Smooth muscle cell of the pulmonary artery (primary cell): ENCODE measurements around the gene MCCD1. TPM values are rescaled to one million over a fixed set of nuclear protein-coding genes. Genes with fewer than 3 reads are reported as not detected.

Experiments
- total RNA-seq: library from RNA; depleted of rRNA; stranded (reverse); fragments of >200 nt; gene quantifications from 2 replicates; pipeline ENCODE4 v1.2.3, GENCODE V29; 2014

Gene MCCD1, protein sequence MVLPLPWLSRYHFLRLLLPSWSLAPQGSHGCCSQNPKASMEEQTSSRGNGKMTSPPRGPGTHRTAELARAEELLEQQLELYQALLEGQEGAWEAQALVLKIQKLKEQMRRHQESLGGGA
- not detected in 2 replicates for total RNA-seq

DNA sequence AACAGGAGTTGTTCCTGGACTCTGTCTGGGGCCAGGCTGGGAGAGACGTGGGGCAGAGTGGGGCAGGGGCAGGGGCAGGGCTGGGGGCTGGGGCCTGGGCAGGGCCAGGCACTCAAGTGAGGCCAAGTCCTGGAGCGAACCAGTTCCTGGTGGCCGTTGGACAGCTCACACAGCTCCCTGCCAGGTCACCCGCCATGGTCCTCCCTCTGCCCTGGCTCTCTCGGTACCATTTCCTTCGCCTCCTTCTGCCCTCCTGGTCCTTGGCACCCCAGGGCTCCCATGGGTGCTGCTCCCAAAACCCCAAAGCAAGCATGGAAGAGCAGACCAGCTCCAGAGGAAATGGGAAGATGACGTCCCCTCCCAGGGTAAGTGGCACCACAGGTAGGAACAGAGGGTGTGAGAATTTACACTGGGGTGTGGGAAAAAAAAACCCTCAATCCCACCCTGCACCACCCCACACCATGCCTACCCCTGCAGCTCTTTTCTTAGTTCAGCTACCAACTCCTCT is at the start of gene MCCD1:
Gene MCCD1, plus strand, starts transcription at position 142 of the 508 bp plus-strand sequence. Its CDS starts 53 bp downstream, at position 195.

DNA sequence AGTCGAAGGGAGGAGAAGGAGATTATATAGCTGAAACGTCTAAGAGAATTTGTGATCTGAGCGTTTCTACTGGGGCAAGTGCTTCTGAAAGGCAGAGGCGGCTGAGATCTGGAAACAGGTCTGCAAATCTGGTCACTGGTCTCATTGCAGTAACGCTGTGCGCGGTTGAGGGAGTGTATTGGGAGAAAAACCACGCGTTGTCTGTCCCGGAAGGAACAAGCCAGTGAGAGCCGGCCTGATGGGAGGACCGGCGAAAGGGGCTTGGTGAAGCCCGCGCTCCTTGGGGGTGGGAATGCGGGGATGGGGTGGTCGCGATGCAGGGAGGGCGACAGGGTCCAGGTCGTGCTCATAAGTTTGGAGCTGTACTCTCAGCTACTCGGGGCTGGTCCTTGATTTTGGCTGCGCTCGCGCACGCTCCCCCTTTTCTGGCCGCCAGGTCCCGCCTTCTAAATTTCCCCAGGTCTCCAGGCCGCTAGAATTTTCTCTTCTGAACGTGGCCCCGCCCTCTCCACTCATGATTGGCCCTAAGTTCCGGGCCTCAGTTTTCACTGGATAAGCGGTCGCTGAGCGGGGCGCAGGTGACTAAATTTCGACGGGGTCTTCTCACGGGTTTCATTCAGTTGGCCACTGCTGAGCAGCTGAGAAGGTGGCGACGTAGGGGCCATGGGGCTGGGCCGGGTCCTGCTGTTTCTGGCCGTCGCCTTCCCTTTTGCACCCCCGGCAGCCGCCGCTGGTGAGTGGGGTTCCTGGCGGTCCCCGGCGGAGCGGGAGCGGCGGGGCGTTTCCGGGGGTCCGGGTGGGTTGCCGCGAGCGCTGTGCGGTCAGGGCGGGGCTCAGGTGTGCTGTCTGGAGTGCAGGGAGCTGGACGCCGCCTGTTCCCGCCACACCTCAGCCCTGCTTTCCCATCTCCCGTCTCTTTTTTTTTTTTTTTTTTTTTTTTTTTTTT is 31.0 kb upstream of the MCCD1 start, which contains the start of gene MICB:
Gene MICB, plus strand, starts transcription at position 615 of the 946 bp plus-strand sequence. Its CDS starts 49 bp downstream, at position 664.

DNA sequence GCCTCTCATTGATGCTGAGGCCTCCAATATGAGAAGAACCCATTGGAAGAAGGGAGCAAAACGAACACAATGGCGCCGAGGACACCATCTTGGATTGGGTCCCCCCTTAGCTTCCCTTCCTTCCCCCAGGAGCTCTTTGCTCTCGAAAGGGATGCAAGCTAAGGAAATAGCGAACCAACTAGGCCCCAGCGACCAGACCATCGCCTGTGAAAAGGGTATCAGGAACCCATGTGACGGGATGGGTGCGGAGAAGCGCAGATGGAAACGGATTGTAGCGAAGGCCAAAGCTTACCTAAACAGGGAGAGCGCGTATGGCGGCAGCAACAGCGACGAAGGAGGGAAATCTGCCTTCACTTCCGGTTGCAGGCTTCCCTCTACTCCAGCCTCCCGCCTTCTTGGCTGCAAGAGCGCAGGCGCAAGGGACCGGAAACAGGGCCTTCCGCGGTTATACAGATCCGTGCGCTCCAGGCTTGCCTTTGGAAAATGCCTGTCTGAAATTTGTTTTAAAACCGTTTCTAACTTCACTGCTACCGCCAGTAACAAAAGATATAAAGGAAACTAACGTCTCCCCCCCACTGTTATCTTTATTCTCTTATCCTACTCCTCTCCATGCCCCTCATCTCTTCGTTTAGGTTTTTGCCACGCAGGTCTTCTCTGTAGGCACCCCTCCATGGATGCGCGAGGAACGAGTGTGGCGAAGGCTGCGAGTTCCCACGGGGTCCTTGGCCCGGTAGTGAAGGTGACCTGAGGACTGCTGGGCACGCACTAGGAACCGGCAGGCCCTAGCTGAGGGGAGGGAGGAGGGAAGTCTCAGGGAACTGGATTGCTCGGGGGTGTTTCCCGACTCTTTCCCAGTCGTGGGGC is 13.1 kb downstream of the MCCD1 start, which contains the start of gene DDX39B:
Gene DDX39B, minus strand, starts transcription at position 346 of the 864 bp plus-strand sequence. CDS start 1,471 bp downstream, outside the sequence.

DNA sequence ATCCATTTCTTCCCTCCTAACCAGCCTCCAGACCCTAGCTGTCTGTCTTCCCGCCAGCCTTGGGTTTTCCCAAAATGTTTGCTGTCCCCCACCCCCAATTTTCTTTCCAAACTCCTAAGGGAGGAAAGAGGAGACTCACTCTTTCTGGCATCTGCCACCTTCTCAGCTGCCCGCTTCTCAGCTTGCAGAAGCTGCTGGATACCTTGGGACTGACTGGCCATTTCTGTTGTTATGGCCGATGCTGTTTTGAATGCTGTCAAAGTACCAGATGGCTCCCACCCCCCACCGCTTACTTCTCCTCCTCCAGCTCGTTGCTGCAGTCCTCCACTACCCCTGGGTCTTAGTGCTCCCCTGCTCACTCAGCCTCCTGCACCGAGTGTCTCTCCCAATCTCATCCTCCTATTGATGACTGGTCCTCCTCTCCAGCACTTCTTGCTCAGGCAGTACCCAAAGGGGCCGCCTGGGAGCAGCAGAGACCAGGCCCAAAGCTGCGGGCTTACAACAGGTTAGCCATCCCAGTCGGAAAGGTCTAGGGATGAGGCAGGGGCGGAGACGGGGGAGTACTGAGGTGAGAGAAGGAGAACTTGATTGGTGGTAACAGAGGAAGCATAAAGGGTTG is 17.7 kb downstream of the MCCD1 start, which contains the start of gene ATP6V1G2:
Gene ATP6V1G2, minus strand, starts transcription at position 270 of the 619 bp plus-strand sequence. Its CDS starts 49 bp downstream, at position 221.

DNA sequence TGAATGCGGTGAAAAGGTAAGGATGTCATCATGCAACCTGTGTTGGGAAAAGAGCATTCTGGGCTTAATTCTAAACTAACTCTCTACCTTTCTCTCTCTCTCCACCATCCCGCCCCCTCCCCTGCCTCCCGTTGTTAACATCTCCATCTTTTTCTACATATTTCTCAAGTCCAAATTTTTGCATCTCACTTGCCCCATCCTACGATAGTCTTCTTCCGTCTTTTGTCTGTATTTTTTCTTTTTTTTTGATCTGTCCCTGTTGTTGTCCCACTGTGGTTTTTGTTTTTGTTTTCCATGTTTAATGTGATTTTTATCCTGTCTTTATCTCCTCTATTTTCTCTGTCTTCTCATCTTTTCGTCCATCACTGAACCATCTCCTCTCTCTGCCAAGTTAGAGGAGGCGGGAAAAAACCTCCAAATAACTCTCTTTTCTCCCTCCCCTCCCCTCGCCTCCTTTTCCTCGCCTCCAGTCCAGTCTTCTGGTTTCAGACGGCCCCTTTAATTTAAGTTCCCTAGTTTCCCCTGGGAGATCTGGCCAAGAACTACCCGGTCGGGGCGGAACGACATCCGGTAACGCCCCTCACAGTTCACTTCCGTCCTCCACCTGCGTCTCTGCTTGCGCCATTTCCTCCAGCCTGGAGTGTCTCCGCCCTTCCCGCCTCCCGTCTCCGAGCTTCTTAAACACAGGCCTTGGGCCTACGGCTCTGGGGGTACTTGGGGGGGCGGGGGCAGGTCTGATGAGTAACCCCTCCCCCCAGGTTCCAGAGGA is 18.4 kb downstream of the MCCD1 start, which contains the start of gene NFKBIL1:
Gene NFKBIL1, plus strand, starts transcription at position 651 of the 769 bp plus-strand sequence. Its CDS starts 87 bp downstream, at position 738.

DNA sequence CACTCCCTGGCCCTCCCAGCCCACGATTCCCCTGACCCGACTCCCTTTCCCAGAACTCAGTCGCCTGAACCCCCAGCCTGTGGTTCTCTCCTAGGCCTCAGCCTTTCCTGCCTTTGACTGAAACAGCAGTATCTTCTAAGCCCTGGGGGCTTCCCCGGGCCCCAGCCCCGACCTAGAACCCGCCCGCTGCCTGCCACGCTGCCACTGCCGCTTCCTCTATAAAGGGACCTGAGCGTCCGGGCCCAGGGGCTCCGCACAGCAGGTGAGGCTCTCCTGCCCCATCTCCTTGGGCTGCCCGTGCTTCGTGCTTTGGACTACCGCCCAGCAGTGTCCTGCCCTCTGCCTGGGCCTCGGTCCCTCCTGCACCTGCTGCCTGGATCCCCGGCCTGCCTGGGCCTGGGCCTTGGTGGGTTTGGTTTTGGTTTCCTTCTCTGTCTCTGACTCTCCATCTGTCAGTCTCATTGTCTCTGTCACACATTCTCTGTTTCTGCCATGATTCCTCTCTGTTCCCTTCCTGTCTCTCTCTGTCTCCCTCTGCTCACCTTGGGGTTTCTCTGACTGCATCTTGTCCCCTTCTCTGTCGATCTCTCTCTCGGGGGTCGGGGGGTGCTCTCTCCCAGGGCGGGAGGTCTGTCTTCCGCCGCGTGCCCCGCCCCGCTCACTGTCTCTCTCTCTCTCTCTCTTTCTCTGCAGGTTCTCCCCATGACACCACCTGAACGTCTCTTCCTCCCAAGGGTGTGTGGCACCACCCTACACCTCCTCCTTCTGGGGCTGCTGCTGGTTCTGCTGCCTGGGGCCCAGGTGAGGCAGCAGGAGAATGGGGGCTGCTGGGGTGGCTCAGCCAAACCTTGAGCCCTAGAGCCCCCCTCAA is 43.5 kb downstream of the MCCD1 start, which contains the start of gene LTA:
Gene LTA, plus strand, starts transcription at position 249 of the 871 bp plus-strand sequence. Its CDS starts 454 bp downstream, at position 703.

DNA sequence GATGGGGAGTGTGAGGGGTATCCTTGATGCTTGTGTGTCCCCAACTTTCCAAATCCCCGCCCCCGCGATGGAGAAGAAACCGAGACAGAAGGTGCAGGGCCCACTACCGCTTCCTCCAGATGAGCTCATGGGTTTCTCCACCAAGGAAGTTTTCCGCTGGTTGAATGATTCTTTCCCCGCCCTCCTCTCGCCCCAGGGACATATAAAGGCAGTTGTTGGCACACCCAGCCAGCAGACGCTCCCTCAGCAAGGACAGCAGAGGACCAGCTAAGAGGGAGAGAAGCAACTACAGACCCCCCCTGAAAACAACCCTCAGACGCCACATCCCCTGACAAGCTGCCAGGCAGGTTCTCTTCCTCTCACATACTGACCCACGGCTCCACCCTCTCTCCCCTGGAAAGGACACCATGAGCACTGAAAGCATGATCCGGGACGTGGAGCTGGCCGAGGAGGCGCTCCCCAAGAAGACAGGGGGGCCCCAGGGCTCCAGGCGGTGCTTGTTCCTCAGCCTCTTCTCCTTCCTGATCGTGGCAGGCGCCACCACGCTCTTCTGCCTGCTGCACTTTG is 46.7 kb downstream of the MCCD1 start, which contains the start of gene TNF:
Gene TNF, plus strand, starts transcription at position 231 of the 567 bp plus-strand sequence. Its CDS starts 177 bp downstream, at position 408.

Other genes with a start within 250 kb of the MCCD1 start
- gene HLA-B, start 171.8 kb upstream of the MCCD1 start, total RNA-seq = 299 and 693 TPM in 2 replicates
- gene MICA, start 125.4 kb upstream of the MCCD1 start, total RNA-seq = 45.9 and 164 TPM in 2 replicates
- 14.8 and 15.8 TPM in 2 replicates for gene MICB, start 30.8 kb upstream of the MCCD1 start, total RNA-seq
- gene DDX39B, start 13.0 kb downstream of the MCCD1 start, total RNA-seq = 221 and 228 TPM in 2 replicates
- gene ATP6V1G2, start 17.6 kb downstream of the MCCD1 start, total RNA-seq = 1.5 and 4.3 TPM in 2 replicates
- gene NFKBIL1, start 18.6 kb downstream of the MCCD1 start, total RNA-seq = 22.7 and 27.5 TPM in 2 replicates
- gene LTA, start 43.3 kb downstream of the MCCD1 start, total RNA-seq = not detected in 2 replicates
- not detected in 2 replicates for gene TNF, start 46.6 kb downstream of the MCCD1 start, total RNA-seq
- not detected in 2 replicates for gene LTB, start 53.5 kb downstream of the MCCD1 start, total RNA-seq
- 0.23 TPM in 1 of 2 replicates, not detected in the other for gene LST1, start 57.3 kb downstream of the MCCD1 start, total RNA-seq
- not detected in 2 replicates for gene NCR3, start 64.0 kb downstream of the MCCD1 start, total RNA-seq
- not detected in 2 replicates for gene AIF1, start 86.3 kb downstream of the MCCD1 start, total RNA-seq
- 61.8 and 76.9 TPM in 2 replicates for gene PRRC2A, start 91.8 kb downstream of the MCCD1 start, total RNA-seq
- gene BAG6, start 123.7 kb downstream of the MCCD1 start, total RNA-seq = 194 and 208 TPM in 2 replicates
- 1.0 and 1.6 TPM in 2 replicates for gene APOM, start 126.9 kb downstream of the MCCD1 start, total RNA-seq
- gene C6orf47, start 131.8 kb downstream of the MCCD1 start, total RNA-seq = 20.9 and 23.3 TPM in 2 replicates
- gene GPANK1, start 136.0 kb downstream of the MCCD1 start, total RNA-seq = 9.7 and 14.1 TPM in 2 replicates
- gene CSNK2B, start 137.1 kb downstream of the MCCD1 start, total RNA-seq = 75.1 and 82.0 TPM in 2 replicates
- gene LY6G5B, start 141.0 kb downstream of the MCCD1 start, total RNA-seq = 1.9 and 4.0 TPM in 2 replicates
- gene LY6G5C, start 152.1 kb downstream of the MCCD1 start, total RNA-seq = 0.26 and 0.85 TPM in 2 replicates
- 47.6 and 50.4 TPM in 2 replicates for gene ABHD16A, start 174.4 kb downstream of the MCCD1 start, total RNA-seq
- not detected in 2 replicates for gene LY6G6F, start 177.9 kb downstream of the MCCD1 start, total RNA-seq
- not detected in 2 replicates for gene LY6G6D, start 186.4 kb downstream of the MCCD1 start, total RNA-seq
- not detected in 2 replicates for gene LY6G6C, start 192.8 kb downstream of the MCCD1 start, total RNA-seq
- gene MPIG6B, start 194.4 kb downstream of the MCCD1 start, total RNA-seq = not detected in 2 replicates
- 66.1 and 86.1 TPM in 2 replicates for gene DDAH2, start 200.3 kb downstream of the MCCD1 start, total RNA-seq
- 417 and 463 TPM in 2 replicates for gene CLIC1, start 207.6 kb downstream of the MCCD1 start, total RNA-seq
- 3.8 and 6.6 TPM in 2 replicates for gene MSH5, start 211.0 kb downstream of the MCCD1 start, total RNA-seq
- 0.78 and 0.79 TPM in 2 replicates for gene SAPCD1, start 233.7 kb downstream of the MCCD1 start, total RNA-seq
- gene VWA7, start 248.4 kb downstream of the MCCD1 start, total RNA-seq = 0.26 and 0.46 TPM in 2 replicates